A375 (cell line): ENCODE results near the gene NDUFA8. TPM values are rescaled to one million over a fixed set of nuclear protein-coding genes. Genes with fewer than 3 reads are reported as not detected.

ENCODE experiments used
- small RNA-seq: library from RNA; depleted of rRNA; stranded (forward); fragments of <200 nt; gene quantifications from one replicate; pipeline ENCODE3, GENCODE V24; 2014
- total RNA-seq: library from RNA; depleted of rRNA; stranded (reverse); fragments of >200 nt; shearing (Covaris generic); gene quantifications from 2 replicates; pipeline ENCODE4 v1.2.3, GENCODE V29; 2014; rRNA removed

Gene NDUFA8
- total RNA-seq, result 49.2 and 52.2 TPM in 2 replicates

DNA sequence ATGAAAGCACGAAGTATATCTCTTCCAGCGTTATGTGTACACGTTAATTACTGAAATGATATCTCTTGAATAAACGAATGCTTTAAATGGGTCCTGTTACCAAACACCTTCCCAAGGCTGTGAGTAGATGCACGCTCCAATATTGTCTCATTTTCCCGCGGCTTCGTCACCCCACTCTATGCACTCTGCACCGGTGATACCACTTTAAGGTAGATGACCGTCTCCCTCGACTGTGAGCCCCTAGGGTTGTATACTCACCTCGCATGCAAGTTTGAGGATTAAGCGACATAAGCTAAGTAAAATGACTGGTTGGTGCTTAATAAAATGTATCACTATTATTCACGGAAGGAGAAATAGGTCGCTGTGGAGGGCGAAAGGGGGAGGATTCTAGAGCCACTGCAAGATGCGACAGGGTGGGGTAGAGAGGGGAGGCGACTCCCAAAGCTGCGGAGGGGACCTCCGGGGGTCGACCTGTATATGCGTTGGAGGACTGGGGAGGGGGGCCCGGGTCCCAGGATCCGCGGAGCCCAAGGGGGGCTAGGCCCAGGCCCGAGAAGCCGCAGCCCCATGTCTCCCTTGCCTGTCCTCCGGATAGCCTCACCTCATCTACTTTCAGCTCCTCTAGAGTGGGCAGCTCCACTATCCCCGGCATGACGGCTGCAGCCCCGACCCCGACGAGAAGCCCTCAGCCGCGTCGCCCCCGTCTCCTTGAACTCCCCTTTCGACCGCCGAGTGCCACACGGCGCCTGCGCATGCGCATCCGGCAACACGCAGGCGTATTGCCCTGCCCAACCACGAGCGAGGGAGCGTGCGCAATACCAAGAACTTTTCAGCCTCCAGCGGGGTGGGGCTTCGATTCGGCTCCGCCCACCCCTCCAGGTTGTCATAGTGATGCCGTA lies at the start of gene NDUFA8, which contains the start of gene MORN5:
Gene NDUFA8, minus strand, starts transcription at position 754 of the 899 bp plus-strand sequence. Its CDS starts 102 bp downstream, at position 652.
Gene MORN5, plus strand, starts transcription at position 883 of the 899 bp plus-strand sequence. CDS start 65 bp downstream, outside the sequence.

Small RNA genes lying within 50 kb of the gene (small RNA-seq; reads per million reads assigned to genes)
- gene MIR4478, result not detected

Other genes starting within 250 kb of the NDUFA8 start
- 2.9 and 5.2 TPM in 2 replicates for gene TTLL11, start 66.5 kb downstream of the NDUFA8 start, total RNA-seq
- not detected in 2 replicates for gene MORN5, start 129 bp upstream of the NDUFA8 start, total RNA-seq
- gene LHX6, start 69.2 kb upstream of the NDUFA8 start, total RNA-seq, result 0.72 and 1.7 TPM in 2 replicates
- gene RBM18, start 105.1 kb upstream of the NDUFA8 start, total RNA-seq, result 8.7 and 11.7 TPM in 2 replicates
- gene MRRF, start 105.1 kb upstream of the NDUFA8 start, total RNA-seq, result 38.7 and 43.7 TPM in 2 replicates
- gene PTGS1, start 211.2 kb upstream of the NDUFA8 start, total RNA-seq, result 1.1 and 1.6 TPM in 2 replicates